GM18507 (cell line): ENCODE results near the gene NDUFB3.
A peak's percentile ranks its signal among the peaks of the same experiment; 100 is the strongest.
"Not testable (repeated sequence)": the region's sequence is repeated elsewhere in the genome, so short reads cannot be mapped to it uniquely, and the experiment has no call there.

Source experiments
- DNase-seq: peaks from one replicate; pipeline ENCODE4 v3.0.0; 2011; ENCODE audit warnings: low read depth; ENCODE audit not compliant: insufficient read length; ENCODE audit errors: extremely low spot score
- FAIRE-seq: peaks from 2 replicates; lab custom pipeline; 2011; peaks lifted over from hg19 to GRCh38; lab: Jason Lieb, UNC

The NDUFB3 gene

DNA sequence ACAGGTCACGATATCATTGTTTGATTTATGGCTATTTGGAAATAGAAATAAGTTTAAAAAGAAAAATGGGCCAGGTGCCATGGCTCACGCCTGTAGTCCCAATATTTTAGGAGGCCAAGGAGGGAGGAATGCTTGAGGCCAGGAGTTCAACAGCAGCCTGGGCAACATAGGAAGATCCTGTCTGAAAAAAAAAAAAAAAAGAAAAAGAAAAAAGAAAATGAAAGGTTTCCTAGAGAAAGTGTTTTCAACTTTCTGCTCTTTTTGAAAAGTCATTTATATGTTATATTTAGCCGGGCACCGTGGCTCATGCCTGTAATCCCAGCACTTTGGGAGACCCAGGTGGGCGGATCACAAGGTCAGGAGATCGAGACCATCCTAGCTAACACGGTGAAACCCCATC, 3.2 kb downstream of the NDUFB3 start:
- no peak for FAIRE-seq
- DNase-seq, result no peak

DNA sequence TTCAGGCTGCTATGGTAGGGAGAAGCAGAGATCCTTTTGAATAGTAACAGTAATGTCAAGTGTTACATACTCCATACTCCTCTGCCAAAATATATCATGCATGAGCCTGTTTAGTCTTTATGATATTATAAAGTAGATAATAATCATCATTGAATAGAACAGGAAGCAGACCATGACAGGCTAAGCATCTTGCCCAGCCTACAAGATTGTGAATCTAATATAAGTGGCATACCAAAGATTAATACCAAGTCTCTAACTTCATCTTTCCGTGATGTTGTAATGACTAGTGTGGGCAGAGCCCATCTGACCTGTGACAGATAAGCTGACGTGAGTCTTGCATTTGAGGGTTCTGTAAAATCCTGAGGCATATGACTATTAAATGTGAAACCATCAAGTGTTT, 13.1 kb downstream of the NDUFB3 start:
- FAIRE-seq (no peak), DNase-seq (no peak)

DNA sequence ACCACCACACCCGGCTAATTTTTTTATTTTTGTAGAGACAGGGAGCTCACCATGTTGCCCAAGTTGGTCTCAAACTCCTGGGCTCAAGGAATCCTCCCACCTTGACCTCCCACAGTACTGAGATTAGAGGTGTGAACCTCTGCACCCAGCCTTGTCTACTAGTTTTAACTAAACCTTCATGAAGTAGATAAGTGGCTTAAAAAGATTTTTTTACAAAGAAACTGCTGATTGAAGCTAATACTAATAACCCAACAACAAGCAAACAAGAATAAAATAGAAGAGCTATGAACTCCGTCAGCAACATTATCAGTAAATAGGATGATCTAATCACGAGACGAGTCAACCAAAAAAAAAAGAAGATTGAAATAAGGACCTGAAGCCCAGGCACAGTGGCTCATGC, 18.8 kb downstream of the NDUFB3 start:
- FAIRE-seq (no peak), DNase-seq (no peak)

GRCh38 chr2:201093573-201093972, 21.8 kb downstream of the NDUFB3 start:
- no peak for FAIRE-seq
- no peak for DNase-seq

DNA sequence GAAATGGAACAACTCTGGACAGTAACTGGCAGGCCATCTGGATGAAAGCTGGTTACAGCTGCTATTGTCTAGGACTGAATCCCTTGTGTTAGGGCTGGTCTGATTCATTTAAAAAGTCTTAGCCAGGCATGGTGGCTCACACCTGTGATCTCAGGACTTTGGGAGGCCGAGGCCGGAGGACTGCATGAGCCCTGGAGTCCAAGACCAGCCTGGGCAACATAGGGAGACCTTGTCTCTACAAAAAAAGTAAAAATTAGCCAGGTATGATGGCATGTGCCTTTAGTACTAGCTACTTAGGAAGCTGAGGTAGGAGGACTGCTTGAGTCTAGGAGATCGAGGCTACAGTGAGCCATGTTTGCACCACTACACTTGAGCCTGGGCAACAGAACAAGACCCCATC, 28.7 kb downstream of the NDUFB3 start:
- FAIRE-seq (no peak), DNase-seq (no peak)

DNA sequence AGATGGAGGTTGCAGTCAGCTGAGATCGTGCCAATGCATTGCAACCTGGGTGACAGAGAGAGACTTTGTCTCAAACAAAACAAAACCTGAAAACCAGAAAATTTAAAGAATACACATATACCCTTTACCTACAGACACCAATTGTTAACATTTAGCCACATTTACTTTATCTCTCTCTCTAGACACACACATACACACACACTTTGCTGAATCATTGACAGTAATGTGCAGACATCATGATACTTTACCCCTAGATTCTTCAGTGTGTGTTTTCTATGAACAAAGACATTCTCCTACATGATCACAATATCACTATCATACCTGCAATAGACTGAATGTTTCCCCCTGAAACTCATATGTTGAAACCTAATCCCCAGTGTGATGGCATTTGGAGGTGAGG, 34.0 kb downstream of the NDUFB3 start:
- no peak for FAIRE-seq
- no peak for DNase-seq

- FAIRE-seq, result no peak
- DNase-seq, result no peak
These were observed 35.8 kb downstream of the NDUFB3 start for GRCh38 chr2:201107624-201108023.

GRCh38 chr2:201108341-201108740, 36.5 kb downstream of the NDUFB3 start:
- FAIRE-seq (no peak), DNase-seq (no peak)

GRCh38 chr2:201109186-201109585, 37.4 kb downstream of the NDUFB3 start:
- FAIRE-seq (no peak), DNase-seq (no peak)

DNA sequence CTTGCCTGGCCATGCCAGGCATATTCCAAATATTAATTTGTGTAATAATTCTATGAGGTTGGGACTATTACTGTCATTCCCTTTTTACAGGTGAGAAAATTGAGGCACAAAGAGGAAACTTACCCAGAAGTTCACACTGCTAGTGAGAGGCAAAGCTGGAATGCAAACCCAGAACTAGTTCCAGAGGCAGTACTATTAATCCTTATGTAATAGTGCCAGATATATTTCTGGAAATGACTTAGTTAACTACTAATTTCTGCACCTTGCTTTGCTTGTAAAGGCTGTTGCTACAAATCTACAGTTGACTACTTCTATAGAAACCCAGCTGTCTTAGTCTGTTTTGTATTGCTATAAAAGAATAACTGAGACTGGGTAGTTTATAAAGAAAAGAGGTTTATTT, 38.8 kb downstream of the NDUFB3 start:
- no peak for FAIRE-seq
- DNase-seq, result no peak

DNA sequence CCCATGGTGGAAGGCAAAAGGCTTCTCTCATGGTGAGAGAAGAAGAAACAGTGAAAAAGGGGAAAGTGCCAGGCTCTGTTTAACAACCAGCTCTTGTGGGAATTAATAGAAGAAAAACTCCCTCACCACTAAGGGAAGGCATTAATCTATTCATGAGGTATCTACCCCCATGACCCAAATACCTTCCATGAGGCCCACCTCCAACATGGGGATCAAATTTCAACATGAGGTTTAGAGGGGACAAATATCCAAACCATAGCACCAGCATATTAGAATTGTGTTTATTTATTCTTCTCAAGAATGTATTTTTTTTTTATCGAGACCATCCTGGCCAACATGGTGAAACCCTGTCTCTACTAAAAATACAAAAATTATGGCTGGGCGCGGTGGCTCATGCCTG, 39.3 kb downstream of the NDUFB3 start:
- FAIRE-seq (no peak), DNase-seq (no peak)

- DNase-seq (no peak), FAIRE-seq (no peak)
These were observed 42.5 kb downstream of the NDUFB3 start for GRCh38 chr2:201114350-201114749.

DNA sequence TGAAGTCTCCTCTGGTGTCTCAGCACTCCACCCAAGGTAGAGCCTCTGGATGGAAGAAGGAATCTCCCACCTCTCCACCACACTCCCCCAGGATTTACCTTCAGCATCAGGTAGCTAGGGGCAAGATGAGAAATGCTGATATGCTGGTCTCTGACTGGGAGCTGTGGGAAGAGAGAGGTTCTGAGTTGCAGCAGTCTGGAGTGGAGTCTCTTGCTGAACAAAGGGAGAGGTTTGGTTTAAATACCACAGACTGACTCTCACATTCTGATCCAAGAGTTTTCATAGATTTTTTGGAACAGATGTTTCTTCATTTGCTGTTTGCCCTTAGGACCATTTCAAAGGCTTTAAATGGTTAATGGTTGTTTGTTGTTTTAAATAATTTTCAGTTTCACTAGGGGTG, 43.0 kb downstream of the NDUFB3 start:
- no peak for DNase-seq
- no peak for FAIRE-seq

- FAIRE-seq (peak; percentile 69), DNase-seq (no peak)
These were observed 44.5 kb downstream of the NDUFB3 start, which contains the start of gene CFLAR for GRCh38 chr2:201116115-201116958. CFLAR (plus strand) TSS chr2:201116164; CDS start chr2:201129866, 13,702 bp downstream.

DNA sequence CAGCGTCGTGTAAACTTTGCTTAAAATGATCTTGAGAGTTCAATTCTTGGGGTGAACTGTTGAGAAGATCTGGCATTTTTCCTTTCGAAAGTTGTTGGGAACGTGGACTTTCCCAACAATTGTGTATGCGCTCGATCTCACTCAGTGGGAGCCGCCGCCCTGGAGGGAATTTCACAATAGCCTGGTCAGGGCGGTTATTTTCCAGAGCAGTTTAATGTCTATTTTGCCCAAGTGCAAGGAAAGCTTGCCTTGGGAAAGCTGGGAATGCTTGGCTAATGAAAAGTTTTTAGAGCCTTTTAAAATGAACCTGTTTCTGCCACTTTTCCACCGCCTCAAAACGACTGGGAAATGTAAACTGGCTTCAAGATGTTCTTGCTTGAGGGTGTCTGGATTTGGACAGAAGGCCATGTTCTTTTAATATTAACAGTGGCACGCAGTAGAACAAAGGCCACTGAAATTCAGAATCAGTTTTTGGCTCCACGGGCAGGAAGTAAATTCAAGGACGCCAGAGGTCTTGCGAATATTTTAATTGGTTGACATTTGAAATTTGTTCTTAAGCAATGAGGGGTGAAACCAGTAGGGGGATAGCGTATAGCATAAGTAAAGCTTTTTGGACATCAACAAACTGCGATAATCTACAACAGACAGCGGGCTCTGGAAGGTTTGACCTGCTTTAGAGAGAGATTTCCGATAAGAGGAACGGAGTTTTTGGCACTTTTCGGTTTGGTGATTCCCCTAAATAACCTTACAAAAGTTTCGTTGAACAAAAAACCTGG, 45.3 kb downstream of the NDUFB3 start:
- DNase-seq, result no peak
- peak; percentile 86 for FAIRE-seq

DNA sequence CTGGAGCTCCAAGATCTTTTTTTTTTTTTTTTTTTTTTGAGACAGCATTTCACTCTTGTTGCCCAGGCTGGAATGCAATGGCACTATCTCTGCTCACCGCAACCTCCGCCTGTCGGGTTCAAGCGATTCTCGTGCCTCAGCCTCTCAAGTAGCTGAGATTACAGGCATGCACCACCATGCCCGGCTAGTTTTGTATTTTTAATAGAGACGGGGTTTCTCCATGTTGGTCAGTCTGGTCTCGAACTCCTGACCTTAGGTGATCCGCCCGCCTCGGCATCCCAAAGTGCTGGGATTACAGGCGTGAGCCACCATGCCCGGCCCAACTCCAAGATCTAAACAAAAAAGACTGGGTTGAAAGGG, 45.9 kb downstream of the NDUFB3 start:
- not testable (repeated sequence) for FAIRE-seq, DNase-seq

GRCh38 chr2:201118121-201118960, 46.5 kb downstream of the NDUFB3 start:
- FAIRE-seq (peak; percentile 90), DNase-seq (no peak)

DNA sequence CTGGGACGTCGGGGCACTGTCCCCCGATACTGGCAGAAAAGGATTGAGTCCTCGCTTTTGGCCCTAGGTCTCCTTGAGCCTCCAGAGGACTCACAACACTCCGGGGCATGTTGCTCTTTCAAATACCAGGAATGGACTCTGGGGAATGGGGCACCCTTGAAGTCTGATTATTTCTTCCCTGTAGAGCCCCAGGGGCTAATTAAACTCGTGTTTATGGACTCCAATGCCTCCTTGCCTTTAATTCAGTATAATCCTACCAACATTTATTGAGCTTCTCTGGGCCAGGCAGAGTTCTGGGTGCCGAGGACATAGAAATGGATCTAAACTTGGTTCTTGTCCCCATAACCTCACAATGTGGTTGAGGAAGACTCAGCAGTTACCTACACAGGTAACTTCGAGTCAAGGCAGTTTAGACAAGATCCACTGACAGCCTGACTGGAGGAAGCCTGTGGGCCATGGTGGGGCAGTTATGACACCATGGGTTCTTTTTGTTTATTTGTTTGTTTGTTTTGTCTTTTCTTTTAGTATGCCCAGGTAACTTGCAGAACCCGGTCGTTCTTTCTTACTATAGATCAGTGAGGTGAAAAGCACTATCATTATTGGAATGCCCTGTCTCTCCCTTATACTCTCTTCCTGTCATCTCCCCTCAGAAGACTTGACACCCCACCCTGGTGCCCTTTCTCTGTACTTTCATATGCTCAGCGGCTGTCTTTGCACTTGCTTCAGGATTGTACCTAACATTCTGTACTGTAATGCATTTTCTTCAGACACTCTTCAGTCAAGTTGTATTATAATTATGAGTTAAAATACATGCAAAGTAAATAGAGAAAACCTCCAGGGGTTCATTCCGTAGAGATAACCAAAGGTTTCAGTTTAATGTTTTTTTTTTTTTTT, 47.4 kb downstream of the NDUFB3 start:
- DNase-seq (no peak), FAIRE-seq (no peak)

- no peak for FAIRE-seq
- DNase-seq, result no peak
These were observed 50.5 kb downstream of the NDUFB3 start for GRCh38 chr2:201122276-201122675.
